GM19455 (cell line): ENCODE data around the gene VENTX.

Experiments
- ATAC-seq: cut with Tn5 transposase; IDR thresholded peaks from one replicate; pipeline ENCODE4 v1.9.1; 2021; ENCODE audit not compliant: unreplicated experiment

VENTX gene, protein sequence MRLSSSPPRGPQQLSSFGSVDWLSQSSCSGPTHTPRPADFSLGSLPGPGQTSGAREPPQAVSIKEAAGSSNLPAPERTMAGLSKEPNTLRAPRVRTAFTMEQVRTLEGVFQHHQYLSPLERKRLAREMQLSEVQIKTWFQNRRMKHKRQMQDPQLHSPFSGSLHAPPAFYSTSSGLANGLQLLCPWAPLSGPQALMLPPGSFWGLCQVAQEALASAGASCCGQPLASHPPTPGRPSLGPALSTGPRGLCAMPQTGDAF

DNA sequence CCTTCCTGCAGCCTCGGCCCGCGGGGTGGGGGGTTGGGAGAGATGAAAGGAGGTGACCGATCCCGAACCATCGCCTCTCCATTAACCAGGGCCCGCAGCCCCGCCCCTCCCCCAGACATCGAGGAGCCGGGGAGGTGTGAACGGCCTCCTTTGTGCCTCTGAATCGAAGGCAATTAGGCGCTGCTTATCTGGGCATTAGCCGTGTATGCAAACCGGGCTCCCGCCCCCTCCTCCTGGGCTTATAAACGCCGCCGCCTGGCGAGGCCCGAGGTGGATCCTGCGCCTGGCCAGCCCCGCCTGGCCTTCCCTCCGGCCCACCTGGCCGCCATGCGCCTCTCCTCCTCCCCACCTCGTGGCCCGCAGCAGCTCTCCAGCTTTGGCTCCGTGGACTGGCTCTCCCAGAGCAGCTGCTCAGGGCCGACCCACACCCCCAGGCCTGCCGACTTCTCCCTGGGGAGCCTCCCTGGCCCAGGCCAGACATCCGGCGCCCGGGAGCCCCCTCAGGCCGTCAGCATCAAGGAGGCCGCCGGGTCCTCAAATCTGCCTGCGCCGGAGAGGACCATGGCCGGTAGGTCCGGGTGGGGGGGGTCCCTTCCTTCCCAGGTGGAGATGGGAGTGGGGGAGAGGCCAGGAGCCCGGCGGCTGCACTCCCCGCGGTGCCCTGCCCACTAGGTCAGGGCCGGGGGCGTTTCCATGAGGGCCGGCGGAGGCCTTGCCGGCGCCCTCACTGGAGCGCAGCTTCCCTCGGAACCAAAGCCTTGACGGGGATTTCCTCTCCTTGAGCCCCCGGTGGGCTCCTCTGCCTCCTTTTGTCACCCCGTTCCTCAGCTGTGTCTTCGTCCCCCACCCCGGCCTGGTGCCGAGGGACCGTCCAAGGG lies at the start of gene VENTX:
VENTX (plus strand) TSS at position 268 of the 878 bp plus-strand sequence; CDS start at position 328, 60 bp downstream.
- ATAC-seq, result no peak

DNA sequence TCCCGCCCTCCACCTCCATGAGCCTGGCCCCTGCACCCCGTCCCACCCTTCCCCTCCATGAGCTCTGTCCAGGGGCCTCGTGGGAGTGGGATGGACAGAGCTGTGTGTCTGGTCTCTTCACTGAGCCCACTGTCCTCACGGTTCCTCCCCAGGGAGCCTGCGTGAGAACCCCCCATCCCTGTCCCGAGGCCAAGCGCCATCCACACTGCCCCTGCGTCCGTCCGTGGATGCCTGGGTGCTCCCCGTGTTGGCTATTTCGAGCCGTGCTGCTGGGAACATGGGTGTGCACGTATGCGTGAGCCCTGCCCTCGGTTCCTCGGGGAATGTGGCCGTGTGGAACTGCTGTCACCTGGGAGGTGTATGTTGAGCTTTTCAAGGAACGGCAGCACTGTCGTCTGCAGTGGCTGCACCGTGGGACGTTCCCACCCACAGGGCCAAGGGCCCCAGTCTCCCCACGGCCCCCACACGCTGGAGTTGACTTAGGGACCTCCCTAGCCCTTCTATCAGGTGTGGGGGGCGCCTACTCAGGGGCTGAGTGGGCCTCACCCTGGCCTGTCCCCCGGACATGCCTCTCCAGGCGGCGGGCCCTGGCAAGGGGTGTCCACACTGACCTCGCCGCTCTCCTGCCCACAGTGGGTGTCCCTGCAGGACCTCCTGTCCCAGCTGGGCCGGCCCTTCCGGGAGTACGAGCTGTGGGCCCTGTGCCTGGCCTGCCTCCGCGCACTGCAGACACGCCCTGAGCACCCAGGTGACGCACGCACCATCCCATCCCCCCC lies 49.6 kb upstream of the VENTX start:
- no peak for ATAC-seq

DNA sequence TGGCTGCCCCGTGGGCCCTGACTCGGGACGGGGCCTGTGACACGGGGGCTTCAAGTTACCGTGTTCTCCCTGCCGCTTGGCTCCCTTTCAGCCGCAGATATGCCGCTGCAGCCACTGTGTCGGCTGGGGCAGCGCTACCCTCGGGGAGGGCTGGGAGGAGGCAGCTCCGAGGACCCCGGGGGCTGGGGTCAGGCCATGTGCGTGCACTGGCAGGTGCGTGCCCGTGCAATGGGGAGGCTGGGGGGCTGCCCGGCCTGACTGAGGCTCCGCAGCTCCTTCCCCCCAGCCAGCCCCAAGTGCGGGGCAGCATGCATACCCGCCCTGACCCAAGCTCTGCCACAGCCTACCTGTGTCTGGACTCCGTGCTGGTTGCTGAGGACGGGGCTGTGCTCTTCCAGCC lies 48.4 kb upstream of the VENTX start:
- ATAC-seq, result no peak

DNA sequence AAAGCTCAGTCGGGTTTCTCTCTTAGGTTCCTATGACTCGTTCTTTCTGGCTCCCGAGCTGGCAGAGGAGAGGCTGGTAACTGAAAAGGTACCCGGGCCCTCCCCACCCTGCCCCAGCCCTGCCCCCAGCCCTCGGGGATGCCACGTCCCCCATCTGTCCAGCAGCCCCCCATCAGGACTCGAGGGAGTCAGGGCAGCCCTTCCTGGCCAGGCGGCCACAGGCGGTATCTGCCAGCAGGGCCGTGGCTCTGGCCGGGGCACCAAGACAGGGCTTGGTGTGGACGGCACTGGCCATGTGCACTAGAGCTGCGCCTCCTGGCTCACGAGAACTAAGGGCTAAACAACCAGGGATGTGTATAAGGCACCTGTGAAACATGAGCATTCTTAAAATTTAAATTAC lies 47.9 kb upstream of the VENTX start:
- no peak for ATAC-seq

DNA sequence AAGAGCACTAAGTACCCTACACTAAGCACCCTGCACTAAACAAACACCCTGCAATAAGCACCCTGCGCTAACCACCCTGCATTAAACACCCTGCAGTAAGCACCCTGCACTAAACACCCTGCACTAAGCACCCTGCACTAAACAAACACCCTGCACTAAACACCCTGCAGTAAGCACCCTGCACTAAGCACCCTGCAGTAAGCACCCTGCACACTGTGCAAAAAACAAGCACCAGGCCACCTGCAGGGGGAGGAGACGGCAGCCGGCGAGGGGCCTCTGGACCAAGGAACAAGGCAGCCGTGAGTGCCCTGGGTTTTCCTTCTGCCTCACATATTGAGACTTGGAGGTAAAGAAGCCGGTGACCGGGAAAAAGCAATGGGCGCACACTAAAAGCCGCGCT lies 47.4 kb upstream of the VENTX start:
- ATAC-seq, result no peak

DNA sequence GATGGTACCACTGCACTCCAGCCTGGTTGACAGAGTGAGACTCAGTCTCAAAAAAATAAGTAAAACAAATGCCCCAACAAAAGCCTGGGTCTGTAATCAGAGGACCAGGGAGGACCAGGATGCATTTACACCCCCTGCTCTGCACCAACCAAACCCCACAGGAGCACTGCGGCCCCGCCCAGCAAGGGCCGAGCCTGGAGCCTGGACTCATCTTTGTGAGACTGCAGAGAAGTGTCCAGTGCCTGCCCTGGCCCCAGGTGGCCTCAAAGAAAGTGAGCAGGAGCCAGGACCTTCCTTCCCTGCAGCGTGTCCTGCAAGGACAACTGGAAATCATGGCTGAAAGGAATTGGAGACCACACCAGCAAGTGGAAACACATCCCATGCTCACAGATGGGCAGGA lies 46.0 kb upstream of the VENTX start:
- ATAC-seq, result no peak

DNA sequence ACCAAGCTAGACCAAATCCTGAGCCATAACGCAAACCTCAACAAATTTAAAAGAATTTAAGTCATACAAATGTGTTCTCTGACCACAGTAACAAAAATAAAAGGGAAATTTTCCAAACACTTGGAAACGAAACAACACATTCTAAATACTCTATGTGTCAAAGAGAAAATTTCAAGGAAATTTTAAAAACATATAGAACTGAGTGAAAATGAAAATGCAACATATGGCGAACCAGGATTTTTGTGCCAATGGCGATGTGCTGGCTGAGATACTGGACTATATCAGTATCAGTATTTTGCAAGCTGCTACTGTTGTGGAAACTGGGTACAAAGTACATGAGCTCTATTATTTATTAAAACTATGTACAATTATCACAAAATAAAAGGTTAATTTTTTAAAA lies 43.5 kb upstream of the VENTX start:
- no peak for ATAC-seq

DNA sequence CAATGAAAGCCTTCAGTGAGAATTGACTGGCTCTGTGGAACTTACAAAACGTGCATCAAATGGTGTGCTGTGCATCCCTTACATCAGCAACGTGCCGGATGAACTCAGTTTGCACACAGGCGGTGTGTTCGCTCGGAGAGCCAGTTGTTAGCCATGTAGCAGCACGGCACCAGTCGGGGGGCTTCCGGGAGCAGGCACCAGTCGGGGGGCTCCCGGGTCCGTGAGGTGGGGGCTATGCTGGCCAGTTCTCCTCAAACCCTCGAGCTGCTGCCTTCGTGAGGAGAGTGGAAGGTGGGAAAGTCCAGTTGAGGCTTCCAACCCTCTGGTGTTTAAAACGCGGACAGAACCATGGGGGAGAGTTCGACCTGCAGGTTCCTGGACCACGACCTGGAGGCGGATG lies 42.6 kb upstream of the VENTX start:
- ATAC-seq, result no peak

DNA sequence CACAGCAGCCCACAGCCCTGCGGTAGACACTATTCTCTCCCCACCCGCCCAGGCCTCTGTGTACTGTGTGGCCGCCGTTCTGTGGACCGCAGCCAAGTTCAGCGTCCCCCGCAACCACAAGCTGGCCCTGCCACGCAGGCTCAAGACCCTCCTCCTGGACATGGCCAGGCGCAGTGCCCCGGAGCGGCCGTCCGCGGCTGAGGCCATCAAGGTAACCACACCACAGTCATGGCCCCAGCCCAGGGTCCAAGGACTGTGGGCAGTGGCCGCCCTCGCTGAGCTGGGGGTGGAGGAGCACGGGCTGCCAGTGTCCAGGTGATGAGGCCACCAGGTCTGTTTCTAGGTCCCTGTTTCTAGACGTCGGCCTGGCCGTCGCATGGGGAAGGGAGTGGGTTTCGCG lies 42.0 kb upstream of the VENTX start:
- no peak for ATAC-seq

DNA sequence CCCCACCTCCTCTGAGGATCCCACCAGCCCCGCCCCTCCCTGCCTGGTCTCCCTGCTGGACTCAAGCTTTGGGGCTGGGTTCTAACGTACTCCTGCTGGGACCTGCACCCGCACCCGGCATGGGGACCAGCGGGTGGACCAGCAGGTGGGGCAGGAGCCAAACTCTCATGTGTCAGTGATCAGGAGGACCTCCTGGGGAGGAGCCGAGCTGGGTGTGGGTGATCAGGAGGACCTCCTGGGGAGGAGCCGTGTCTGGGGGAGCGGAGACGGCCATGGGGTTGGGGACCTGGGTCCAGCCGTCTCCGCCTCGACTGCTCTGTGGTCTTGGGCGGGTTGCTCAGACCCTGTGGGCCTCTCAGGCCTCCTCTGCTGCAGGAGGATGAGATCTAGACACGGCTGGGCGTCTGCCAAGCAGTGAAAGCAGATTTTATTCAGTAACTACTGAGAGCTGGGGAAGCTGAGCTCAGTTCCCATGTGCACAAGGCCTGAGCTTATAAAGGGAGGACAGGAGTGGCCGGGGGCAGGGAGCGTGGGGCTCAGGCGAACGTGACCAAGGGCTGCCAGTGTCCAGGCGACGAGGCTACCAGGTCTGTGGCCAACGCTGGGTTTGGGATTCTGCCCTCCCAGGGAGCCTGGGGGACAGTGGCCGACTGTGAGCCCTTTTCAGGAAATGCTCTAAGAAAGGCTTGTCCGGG lies 41.3 kb upstream of the VENTX start:
- no peak for ATAC-seq

DNA sequence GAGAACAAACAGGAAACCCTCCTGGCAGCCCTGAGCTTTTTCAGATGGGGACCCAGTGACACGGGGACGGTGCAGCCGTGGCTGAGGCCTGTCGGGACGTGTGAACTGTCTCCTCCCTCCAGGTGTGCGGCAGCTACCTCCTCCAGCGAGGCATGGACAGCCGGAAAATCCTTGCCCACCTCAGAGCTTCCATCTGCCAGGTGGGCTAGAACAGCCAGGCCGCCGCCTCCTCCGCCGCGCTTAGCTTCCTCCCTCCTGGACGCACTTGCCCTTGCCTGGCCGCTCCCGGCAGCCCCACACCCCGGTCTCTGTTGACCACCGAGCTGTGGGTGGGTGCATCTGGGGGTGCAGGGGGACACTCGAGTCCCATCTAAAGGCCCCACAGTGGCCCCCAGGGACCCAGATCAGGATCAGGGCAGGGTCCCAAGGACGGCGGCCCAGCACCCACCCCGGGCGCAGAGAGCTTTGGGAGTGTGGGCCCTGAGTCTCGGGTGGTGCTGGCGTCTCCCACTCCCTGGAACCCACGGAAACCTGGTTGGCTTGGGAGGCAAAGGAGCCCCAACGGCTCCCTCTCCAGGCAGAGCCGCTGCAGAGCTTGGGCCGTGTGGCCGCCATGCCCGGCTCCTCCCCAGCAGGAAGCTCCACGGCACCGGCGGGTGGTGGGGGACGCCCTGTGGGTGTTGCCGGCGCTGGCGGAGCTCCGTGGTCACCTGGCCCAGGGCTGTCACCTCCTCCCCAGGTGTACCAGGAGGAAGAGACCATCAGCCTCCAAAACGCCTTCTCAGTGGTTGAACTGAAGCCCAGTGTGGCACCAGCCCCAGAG lies 40.5 kb upstream of the VENTX start:
- ATAC-seq, result no peak

DNA sequence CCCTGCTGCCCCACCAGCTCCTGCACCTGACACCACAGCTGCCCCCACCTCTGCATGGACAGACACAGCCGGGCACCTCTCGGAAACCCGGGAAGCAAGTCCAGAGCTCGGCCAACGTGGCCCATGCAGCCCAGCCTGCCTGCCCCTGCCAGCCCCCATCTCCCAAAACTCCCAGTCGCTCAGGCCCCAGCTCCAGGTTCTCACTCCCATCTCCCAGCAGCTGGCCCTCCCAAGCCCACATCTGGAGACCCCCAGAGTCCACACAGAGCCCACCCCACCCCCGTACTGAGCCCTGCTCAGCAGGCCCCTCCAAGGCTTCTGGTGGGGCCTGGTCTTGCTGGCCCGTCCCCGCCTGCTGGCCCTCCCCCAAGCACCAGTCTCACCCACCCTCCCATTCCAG lies 39.9 kb upstream of the VENTX start:
- no peak for ATAC-seq

DNA sequence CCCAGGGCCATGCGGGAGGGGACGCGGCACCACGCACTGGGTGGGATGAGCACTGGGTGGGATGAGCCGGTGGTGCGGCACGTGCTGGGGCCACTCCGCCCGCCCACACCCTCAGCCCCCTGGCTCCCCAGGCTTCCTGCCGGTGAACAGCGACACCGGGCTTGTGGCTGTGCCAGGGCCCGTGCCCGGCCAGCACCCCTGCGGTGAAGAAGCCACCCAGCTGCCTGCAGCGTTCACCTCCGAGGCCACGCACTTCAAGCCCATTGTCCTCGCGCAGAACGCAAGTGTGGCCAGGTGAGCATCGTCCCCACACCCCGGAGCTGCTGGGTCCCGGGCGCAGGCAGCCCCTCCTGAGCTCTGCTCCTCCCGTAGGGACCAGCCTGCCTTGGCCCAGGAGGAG lies 39.4 kb upstream of the VENTX start:
- ATAC-seq, result no peak

DNA sequence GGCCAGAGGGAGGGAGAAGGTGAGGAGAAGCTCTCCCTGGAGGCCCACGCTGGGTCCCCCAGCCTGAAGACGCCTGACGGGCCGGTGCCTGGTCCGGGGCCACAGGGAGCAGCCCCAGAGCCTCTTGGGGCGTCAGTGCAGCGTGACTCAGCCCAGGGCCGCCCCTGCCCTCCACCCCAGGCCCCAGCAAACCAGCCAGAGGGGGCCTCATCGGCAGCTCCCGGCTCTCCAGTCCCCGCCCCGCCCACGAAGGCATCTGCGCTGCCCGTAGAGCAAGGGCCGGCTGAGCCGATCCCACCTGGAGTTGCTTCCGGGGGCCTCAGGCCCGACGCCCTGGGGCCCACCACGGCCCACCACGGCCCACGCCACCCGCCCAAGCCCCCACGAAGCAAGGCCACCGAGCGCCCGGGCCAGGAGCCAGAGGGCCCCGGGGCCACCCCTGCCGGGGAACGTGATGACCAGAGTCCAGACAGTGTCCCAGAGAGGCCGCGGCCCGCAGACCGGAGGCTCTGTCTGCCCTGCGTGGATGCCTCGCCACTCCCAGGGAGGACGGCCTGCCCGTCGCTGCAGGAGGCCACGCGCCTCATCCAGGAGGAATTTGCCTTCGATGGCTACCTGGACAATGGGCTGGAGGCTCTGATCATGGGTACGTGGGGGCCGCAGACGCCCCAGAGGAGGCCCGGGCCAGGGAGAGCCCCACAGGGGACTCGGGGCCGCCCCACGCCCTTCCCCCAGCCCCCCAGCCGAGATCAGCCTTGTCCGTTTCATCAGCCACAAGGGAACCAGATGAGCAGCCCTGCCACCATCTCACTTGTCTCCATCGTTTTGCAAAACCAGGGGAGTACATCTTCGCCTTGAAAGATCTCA lies 38.8 kb upstream of the VENTX start:
- no peak for ATAC-seq

DNA sequence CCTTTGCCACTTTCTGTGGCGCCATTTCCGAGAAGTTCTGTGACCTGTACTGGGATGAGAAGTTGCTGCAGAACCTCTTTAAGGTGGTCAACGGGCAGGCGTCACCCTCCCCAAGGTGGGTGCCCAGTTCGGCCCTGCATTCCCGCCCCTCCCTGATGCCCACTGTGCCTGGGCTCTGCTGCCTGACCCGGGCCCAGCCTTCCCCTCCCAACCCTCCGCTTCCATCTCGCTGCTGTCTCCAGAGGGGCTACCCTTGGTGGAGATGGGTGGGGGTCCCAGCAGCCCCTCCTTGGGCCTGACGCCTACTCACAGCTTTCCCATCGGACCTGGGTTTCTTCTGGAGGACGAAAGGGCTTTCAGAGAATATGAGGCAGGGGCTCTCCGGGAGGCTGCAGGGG lies 38.2 kb upstream of the VENTX start:
- no peak for ATAC-seq

DNA sequence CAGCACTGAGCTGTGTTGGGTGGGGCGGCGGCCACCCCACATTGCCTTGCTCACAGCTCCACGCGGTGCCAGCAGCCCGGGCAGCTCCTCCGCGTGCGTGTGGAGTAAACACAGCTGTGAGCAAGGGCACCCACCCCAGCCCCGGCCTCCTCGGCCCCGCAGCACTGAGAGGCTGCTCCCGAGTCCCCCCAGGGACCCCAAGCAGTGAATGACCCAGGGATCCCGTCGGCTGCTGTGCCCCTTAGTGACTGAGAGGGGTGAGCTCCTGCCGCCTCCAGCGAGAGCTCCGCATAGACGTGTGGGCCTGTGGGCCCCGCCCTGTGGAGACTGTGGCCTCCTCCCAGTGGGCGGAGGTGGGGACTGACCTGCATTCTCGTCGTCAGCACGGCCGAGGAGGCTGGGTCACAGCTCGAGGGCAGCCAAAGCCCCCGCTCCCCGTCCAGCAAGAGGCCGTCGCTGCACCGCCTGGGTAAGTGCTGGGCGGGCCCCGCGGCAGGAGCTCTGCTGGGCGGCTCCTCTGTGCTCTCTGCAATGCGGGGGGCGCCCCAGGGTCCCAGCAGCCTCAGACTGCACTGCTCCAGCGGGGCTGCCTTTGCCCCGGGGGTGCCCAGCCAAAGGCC lies 37.6 kb upstream of the VENTX start:
- no peak for ATAC-seq

DNA sequence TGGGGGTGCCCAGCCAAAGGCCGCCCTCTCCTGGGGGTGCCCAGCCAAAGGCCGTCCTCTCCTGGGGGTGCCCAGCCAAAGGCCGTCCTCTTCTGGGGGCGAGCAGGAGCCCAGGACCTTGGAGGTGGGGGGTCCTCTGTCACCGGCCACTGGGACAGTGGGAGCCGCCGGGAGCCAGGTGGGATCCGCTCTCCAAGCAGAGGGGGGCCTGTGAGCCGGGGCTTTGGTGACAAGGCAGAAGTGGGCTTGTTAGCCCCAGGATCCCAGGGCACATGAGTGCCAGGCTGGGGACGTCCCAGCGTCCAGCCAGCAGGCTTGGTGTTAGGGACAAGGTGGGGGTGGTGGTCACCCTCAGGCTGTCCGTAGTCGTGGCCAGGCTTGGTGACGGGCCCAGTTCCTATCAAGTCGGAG lies 37.0 kb upstream of the VENTX start:
- ATAC-seq, result no peak

DNA sequence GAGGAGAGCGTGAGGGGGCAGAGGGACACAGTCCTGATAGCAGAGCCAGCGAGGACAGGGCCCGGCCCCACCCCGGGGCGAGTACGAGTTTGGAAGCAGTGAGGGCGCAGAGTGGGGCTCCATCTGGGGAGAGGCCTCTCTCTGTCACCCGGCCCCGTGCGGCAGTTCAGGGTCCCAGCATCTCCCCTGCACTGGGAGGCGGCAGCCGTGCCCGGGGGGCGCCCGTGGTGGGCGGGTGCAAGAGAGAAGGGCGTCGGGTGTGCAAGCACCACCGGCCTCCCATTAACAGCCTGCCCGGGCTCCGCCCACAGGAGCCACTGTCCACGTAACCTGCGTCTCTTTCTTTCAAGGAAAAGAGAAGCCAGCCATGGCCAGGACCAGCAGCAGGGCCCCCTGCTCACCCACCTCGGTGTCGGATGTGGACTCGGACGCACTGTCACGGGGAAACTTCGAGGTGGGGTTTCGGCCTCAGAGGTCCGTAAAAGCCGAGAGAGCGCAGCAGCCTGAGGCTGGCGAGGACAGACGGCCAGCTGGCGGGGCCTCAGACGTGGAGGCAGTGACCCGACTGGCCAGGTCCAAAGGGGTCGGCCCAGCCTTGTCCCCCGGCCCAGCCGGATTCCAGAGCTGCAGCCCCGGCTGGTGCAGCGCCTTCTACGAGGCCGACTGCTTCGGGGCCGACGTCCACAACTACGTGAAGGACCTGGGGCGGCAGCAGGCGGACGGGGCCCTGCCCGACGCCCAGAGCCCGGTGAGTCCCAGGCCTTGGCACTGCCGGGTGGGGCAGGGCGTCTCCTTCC lies 36.3 kb upstream of the VENTX start:
- no peak for ATAC-seq
